ENCODE data around the gene SLC6A6.

GRCh38 chr3:14440168-14440518 is 37.7 kb downstream of the SLC6A6 start:
- no peak for TF ChIP-seq POLR2A (IDR thresholded peaks at IDR 0.05; ENCODE audit: low read length)
- TF ChIP-seq GATA1 (IDR thresholded peaks at IDR 0.05; ENCODE audit: low read depth, low read length) = no peak

All from erythroblast (primary cell).